ENCODE measurements around the gene CDH20. TPM values are rescaled to one million over a fixed set of nuclear protein-coding genes. Genes with fewer than 3 reads are reported as not detected.

CDH20 gene
- total and polyA plus RNA-seq, 2 donors from 2014 or later = 0.16 to 0.30 TPM

DNA sequence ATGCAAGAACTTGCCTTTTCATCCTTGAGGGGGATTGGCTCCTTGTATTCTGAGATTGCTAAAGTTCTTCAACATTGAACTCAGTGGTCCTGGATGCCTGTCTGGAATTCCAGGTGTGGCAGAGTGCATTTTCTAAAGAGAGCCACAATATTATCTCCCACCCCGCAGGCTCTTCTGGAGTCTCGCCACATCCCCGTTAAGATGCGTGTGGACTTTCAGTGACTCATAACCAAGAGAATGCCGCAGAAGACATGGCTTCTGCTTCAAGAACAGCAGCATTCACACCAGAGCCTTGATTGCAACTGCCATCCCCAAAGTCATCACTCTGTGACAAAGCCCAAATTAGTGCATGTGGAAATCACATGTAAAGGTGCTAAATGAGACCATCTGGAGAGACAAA, 142.7 kb downstream of the CDH20 start:
- TF ChIP-seq, protein P1, sequence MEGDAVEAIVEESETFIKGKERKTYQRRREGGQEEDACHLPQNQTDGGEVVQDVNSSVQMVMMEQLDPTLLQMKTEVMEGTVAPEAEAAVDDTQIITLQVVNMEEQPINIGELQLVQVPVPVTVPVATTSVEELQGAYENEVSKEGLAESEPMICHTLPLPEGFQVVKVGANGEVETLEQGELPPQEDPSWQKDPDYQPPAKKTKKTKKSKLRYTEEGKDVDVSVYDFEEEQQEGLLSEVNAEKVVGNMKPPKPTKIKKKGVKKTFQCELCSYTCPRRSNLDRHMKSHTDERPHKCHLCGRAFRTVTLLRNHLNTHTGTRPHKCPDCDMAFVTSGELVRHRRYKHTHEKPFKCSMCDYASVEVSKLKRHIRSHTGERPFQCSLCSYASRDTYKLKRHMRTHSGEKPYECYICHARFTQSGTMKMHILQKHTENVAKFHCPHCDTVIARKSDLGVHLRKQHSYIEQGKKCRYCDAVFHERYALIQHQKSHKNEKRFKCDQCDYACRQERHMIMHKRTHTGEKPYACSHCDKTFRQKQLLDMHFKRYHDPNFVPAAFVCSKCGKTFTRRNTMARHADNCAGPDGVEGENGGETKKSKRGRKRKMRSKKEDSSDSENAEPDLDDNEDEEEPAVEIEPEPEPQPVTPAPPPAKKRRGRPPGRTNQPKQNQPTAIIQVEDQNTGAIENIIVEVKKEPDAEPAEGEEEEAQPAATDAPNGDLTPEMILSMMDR (IDR thresholded peaks at IDR 0.05; ENCODE audit: borderline replicate concordance, extremely low read depth, insufficient read depth) = no peak
- no peaks in the 10 kb centered on the region for H3K9me3 ChIP-seq (ENCODE audit: control insufficient read depth in 2 of 3, insufficient read depth in 1 of 3, low read length in 3 of 3)
- no peak overlapping the region for H3K4me3 ChIP-seq (ENCODE audit: low read length in 3 of 3)
- H3K27me3 ChIP-seq (ENCODE audit: control insufficient read depth, insufficient read depth, low read length) = no peaks in the 10 kb centered on the region
- H3K36me3 ChIP-seq (ENCODE audit: control insufficient read depth in 2 of 3, insufficient read depth in 3 of 3, low read length in 3 of 3) = no peaks in the 10 kb centered on the region
- H3K9ac ChIP-seq (ENCODE audit: low read length in 3 of 3) = no peak overlapping the region
- FAIRE-seq (no peak), DNase-seq (no peak)
- intact Hi-C loops (cut with DNase I) = no loop called here
- no peaks in the 10 kb centered on the region for H3K4me1 ChIP-seq (ENCODE audit: control insufficient read depth in 2 of 3, insufficient read depth in 2 of 3, low read depth in 1 of 3, low read length in 3 of 3)
- no peak overlapping the region for H3K27ac ChIP-seq (ENCODE audit: low read depth in 2 of 2, low read length in 2 of 2)

DNA sequence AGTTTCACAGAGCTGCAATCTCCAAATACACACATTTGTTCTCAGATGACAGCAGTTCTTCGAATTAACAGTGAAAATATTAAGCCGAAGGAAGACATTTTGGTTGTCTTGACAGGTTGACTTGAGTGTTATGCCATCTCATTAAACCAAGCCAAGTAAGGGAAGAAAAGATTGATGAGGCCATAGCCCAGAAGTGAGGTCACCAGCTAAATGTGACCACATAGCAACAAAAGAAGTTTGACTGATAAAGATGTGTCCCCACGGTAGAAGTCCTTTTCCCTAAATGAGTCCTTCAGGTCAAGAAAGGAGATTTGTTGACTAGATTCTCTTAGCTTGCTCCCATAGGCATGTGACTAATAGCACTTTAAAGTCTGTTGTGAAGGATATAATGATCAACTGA, 156.1 kb downstream of the CDH20 start:
- H3K9ac ChIP-seq (ENCODE audit: low read length in 3 of 3) = no peak overlapping the region
- H3K27me3 ChIP-seq (ENCODE audit: control insufficient read depth, insufficient read depth, low read length) = no peaks in the 10 kb centered on the region
- H3K4me3 ChIP-seq (ENCODE audit: low read length in 3 of 3) = no peak overlapping the region
- H3K36me3 ChIP-seq (ENCODE audit: control insufficient read depth in 2 of 3, insufficient read depth in 3 of 3, low read length in 3 of 3) = no peaks in the 10 kb centered on the region
- no peak for DNase-seq
- no peaks in the 10 kb centered on the region for H3K9me3 ChIP-seq (ENCODE audit: control insufficient read depth in 2 of 3, insufficient read depth in 1 of 3, low read length in 3 of 3)
- H3K27ac ChIP-seq (ENCODE audit: low read depth in 2 of 2, low read length in 2 of 2) = no peak overlapping the region
- intact Hi-C loops (cut with DNase I) = no loop called here
- TF ChIP-seq, protein P1 (IDR thresholded peaks at IDR 0.05; ENCODE audit: borderline replicate concordance, extremely low read depth, insufficient read depth) = no peak
- no peaks in the 10 kb centered on the region for H3K4me1 ChIP-seq (ENCODE audit: control insufficient read depth in 2 of 3, insufficient read depth in 2 of 3, low read depth in 1 of 3, low read length in 3 of 3)
- no peak for FAIRE-seq

DNA sequence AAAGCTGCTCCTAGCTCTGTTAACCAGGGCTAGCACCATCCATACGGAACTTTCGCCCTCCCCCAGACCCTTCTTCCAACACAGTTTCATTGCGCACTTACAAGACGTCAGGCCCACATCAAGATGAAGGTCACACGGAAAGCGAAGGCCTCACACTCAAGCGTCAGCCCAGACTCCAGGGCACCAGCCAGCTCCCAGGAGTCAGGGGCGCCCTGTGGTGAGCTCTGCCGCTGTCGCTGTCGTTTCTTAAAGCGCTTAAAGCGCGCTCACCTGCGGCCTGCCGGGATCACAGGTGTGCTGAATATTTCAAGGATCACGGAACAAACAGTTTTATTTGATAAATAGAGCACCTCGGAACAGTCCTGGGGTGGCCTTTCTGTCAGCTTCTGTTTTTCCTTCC, 163.1 kb downstream of the CDH20 start:
- Histone ChIP-seq H3K9me3 (ENCODE audit: control insufficient read depth in 2 of 3, insufficient read depth in 1 of 3, low read length in 3 of 3) (no peaks in the 10 kb centered on the region), H3K9ac (ENCODE audit: low read length in 3 of 3) (no peak overlapping the region), H3K4me3 (ENCODE audit: low read length in 3 of 3) (no peak overlapping the region), H3K4me1 (ENCODE audit: control insufficient read depth in 2 of 3, insufficient read depth in 2 of 3, low read depth in 1 of 3, low read length in 3 of 3) (no peaks in the 10 kb centered on the region), H3K36me3 (ENCODE audit: control insufficient read depth in 2 of 3, insufficient read depth in 3 of 3, low read length in 3 of 3) (no peaks in the 10 kb centered on the region), H3K27ac (ENCODE audit: low read depth in 2 of 2, low read length in 2 of 2) (no peak overlapping the region), H3K27me3 (ENCODE audit: control insufficient read depth, insufficient read depth, low read length) (no peaks in the 10 kb centered on the region)
- intact Hi-C loops (cut with DNase I) = no loop called here
- TF ChIP-seq, protein P1 (IDR thresholded peaks at IDR 0.05; ENCODE audit: borderline replicate concordance, extremely low read depth, insufficient read depth) = no peak
- DNase-seq (no peak), FAIRE-seq (no peak)

DNA sequence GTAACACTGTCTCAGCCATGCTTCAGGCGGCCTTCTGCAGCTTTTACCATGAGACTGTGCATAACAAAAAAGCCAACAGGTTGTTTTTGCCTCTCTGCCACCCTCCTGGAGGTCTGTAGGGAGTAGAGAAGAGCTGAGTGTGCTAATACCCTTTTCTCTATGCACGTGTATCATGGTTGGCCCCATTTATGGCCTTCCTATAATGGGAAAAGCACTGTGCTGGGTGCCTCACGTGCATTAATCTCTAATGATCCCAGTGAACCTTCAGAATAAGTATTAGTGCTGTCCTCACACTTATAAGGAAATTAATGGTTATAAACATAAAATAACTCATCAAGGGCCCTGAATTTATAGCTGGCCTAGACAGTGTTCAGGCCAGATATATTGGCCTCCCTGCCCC, 164.2 kb downstream of the CDH20 start:
- no peak overlapping the region for H3K4me3 ChIP-seq (ENCODE audit: low read length in 3 of 3)
- no peak for FAIRE-seq
- no peaks in the 10 kb centered on the region for H3K4me1 ChIP-seq (ENCODE audit: control insufficient read depth in 2 of 3, insufficient read depth in 2 of 3, low read depth in 1 of 3, low read length in 3 of 3)
- no peaks in the 10 kb centered on the region for H3K27me3 ChIP-seq (ENCODE audit: control insufficient read depth, insufficient read depth, low read length)
- DNase-seq = no peak
- no peak overlapping the region for H3K27ac ChIP-seq (ENCODE audit: low read depth in 2 of 2, low read length in 2 of 2)
- H3K36me3 ChIP-seq (ENCODE audit: control insufficient read depth in 2 of 3, insufficient read depth in 3 of 3, low read length in 3 of 3) = no peaks in the 10 kb centered on the region
- no peaks in the 10 kb centered on the region for H3K9me3 ChIP-seq (ENCODE audit: control insufficient read depth in 2 of 3, insufficient read depth in 1 of 3, low read length in 3 of 3)
- no peak overlapping the region for H3K9ac ChIP-seq (ENCODE audit: low read length in 3 of 3)
- intact Hi-C loops (cut with DNase I) = no loop called here
- TF ChIP-seq, protein P1 (IDR thresholded peaks at IDR 0.05; ENCODE audit: borderline replicate concordance, extremely low read depth, insufficient read depth) = no peak
